Endothelial cell of umbilical vein (primary cell): ENCODE data around the gene SEMA6A. TPM values are rescaled to one million over a fixed set of nuclear protein-coding genes. Genes with fewer than 3 reads are reported as not detected.

Experiments used
- BruUV-seq: library from RNA; stranded (reverse); fragments of 400-500 nt; replicated peaks from 2 replicates; lab custom pipeline; 2021; lab: Mats Ljungman, UMichigan
- CTCF ChIA-PET: fragments of 300-600, 350-600 bp; sonication (Branson Sonifier 250); formaldehyde crosslinking; loops from one replicate; lab custom pipeline; 2021; ENCODE audit warnings: antibody characterized with exemption, inconsistent platforms; lab: Charles Lee
- POLR2A ChIA-PET: fragments of 300-600, 350-600 bp; sonication (Branson Sonifier 250); formaldehyde crosslinking; loops from one replicate; lab custom pipeline; 2021; ENCODE audit warnings: antibody characterized with exemption, inconsistent platforms; lab: Charles Lee
- DNase-seq: peaks from one replicate; pipeline ENCODE4 v3.0.0-alpha.2; 2011; ENCODE audit warnings: low read depth, low spot score
- FAIRE-seq: peaks from 2 replicates; lab custom pipeline; 2011; peaks lifted over from hg19 to GRCh38; lab: Jason Lieb, UNC
- H2AFZ ChIP-seq: 2 replicates; pipeline ENCODE4 v1.6.0; 2012; ENCODE audit warnings: low read depth, low read length, control low read depth, inconsistent platforms
- H3K27ac ChIP-seq: 2 replicates; pipeline ENCODE4 v1.5.1; 2011; ENCODE audit warnings: low read depth, mild to moderate bottlenecking, control low read depth, low read length, moderate library complexity; ENCODE audit not compliant: insufficient read depth
- H3K27me3 ChIP-seq, 2 experiments: 2 replicates each; pipeline versions ENCODE4 v1.6.0 to v1.6.1; 2011; ENCODE audit warnings: low read length in 2 of 2, mixed read lengths in 1 of 2; ENCODE audit not compliant: control insufficient read depth in 2 of 2, insufficient read depth in 2 of 2
- H3K36me3 ChIP-seq, 2 experiments: 2 replicates in 1 of 2; 3 replicates in 1 of 2; pipeline ENCODE4 v1.5.1; 2011; ENCODE audit warnings: low read length in 2 of 2, mild to moderate bottlenecking in 1 of 2, moderate library complexity in 1 of 2; ENCODE audit not compliant: control insufficient read depth in 2 of 2, insufficient read depth in 2 of 2; ENCODE audit errors: extremely low read depth in 1 of 2
- H3K4me1 ChIP-seq: 3 replicates; pipeline ENCODE4 v1.5.1; 2011; ENCODE audit warnings: mild to moderate bottlenecking, low read length; ENCODE audit not compliant: control insufficient read depth, insufficient read depth; ENCODE audit errors: extremely low read depth
- H3K4me2 ChIP-seq: 2 replicates; pipeline ENCODE4 v1.6.1; 2011; ENCODE audit warnings: low read length, control low read depth, mixed read lengths; ENCODE audit not compliant: insufficient read depth
- H3K4me3 ChIP-seq, 3 experiments: fragments of 200-600 bp in 1 of 3; sonication (generic), shearing (Covaris generic) in 1 of 3; replicated peaks in 1 of 3; 2 replicates each; pipeline ENCODE4 v1.5.1; 2011 to 2016; ENCODE audit warnings: control low read depth in 3 of 3, low read length in 3 of 3, mild to moderate bottlenecking in 2 of 3, inconsistent platforms in 1 of 3, low read depth in 1 of 3, moderate library complexity in 1 of 3; ENCODE audit not compliant: insufficient read depth in 1 of 3
- H3K79me2 ChIP-seq: 2 replicates; pipeline ENCODE4 v1.6.0; 2012; ENCODE audit warnings: low read length, inconsistent platforms; ENCODE audit not compliant: control insufficient read depth, insufficient read depth
- H3K9ac ChIP-seq: replicated peaks from 2 replicates; pipeline ENCODE3; 2011; ENCODE audit warnings: low read length, control low read depth; ENCODE audit not compliant: insufficient read depth; ENCODE audit errors: extremely low read depth
- H3K9me1 ChIP-seq: replicated peaks from 3 replicates; pipeline ENCODE4 v1.6.0; 2011; ENCODE audit warnings: mild to moderate bottlenecking, low read length; ENCODE audit not compliant: control insufficient read depth, insufficient read depth; ENCODE audit errors: extremely low read depth
- H3K9me3 ChIP-seq: replicated peaks from 2 replicates; pipeline ENCODE4 v1.5.1; 2012; ENCODE audit warnings: low read length, inconsistent platforms; ENCODE audit not compliant: control insufficient read depth, insufficient read depth
- H4K20me1 ChIP-seq: replicated peaks from 2 replicates; pipeline ENCODE3; 2011; ENCODE audit warnings: mild to moderate bottlenecking, low read length; ENCODE audit not compliant: control insufficient read depth, insufficient read depth; ENCODE audit errors: extremely low read depth
- CTCF ChIP-seq, 2 donors: IDR thresholded peaks; 1 replicate in 1 of 2; 2 replicates in 1 of 2; pipeline ENCODE4 v1.5.1; 2011; ENCODE audit warnings: low read length in 2 of 2, mild to moderate bottlenecking in 2 of 2, moderate library complexity in 2 of 2, control low read depth in 1 of 2, inconsistent platforms in 1 of 2, low read depth in 1 of 2; ENCODE audit not compliant: insufficient read depth in 1 of 2; ENCODE audit errors: extremely low read depth in 1 of 2
- EZH2 ChIP-seq: IDR thresholded peaks from 2 replicates; pipeline ENCODE4 v1.6.1; 2012; ENCODE audit warnings: borderline replicate concordance, low read depth, mild to moderate bottlenecking, moderate library complexity, low read length, inconsistent platforms; ENCODE audit not compliant: severe bottlenecking
- FOS ChIP-seq: IDR thresholded peaks from 2 replicates; pipeline ENCODE4 v1.6.1; 2011; ENCODE audit warnings: mild to moderate bottlenecking, low read length, moderate library complexity, borderline replicate concordance; ENCODE audit not compliant: insufficient read depth
- MYC ChIP-seq: IDR thresholded peaks from one replicate; pipeline ENCODE4 v1.6.1; 2011; ENCODE audit warnings: mild to moderate bottlenecking, low read depth, low read length
- dilution Hi-C: fragments of 300-500 bp; cut with MboI; formaldehyde crosslinking; loops from one replicate; pipeline ENCODE4 v1.15.0; 2019; ENCODE audit warnings: low sequenced_read_pairs; ENCODE audit not compliant: extremely low pct_ligation_motif_present
- intact Hi-C: fragments of 100-400 bp; cut with micrococcal nuclease; formaldehyde crosslinking; loops from one replicate; pipeline ENCODE4 v1.10.0; 2022
- polyA plus RNA-seq, 4 experiments: library from polyadenylated mRNA; depleted of rRNA in 3 of 4; stranded (reverse) in 3 of 4; unstranded in 1 of 4; fragments of >200 nt; gene quantifications; 2 replicates each; pipeline versions ENCODE4 v1.2.1 to v1.2.3, GENCODE V29; 2011 to 2012; ENCODE audit warnings: missing spikeins in 1 of 4
- total RNA-seq: library from RNA; stranded (reverse); gene quantifications from 2 replicates; pipeline ENCODE4 v1.2.3, GENCODE V29; 2021

SEMA6A gene
- total and polyA plus RNA-seq, 2 donors (not counting 3 experiments of a cell fraction or from before 2014, with no cell fraction given), result 0.43 to 1.5 TPM

GRCh38 chr5:116497631-116498030 lies 77.0 kb downstream of the SEMA6A start:
- no TSS peak for BruUV-seq
- no peaks in the 10 kb centered on the region for H3K9me3 ChIP-seq
- no peaks in the 10 kb centered on the region for H3K9me1 ChIP-seq
- no peak overlapping the region for H3K4me2 ChIP-seq
- no peak for FAIRE-seq
- intact Hi-C loops (no loop called here), dilution Hi-C loops (no loop called here)
- CTCF ChIA-PET, result interaction anchor here (0.9 to 1.3 kb wide), 4 partner anchors 18 to 359 kb away, joined by 3 to 6 read pairs (median 3); no protein-coding TSS in a partner anchor
- no peak overlapping the region for H3K9ac ChIP-seq
- no peak overlapping the region for H3K27ac ChIP-seq
- H3K4me3 ChIP-seq, result no peak overlapping the region
- no peaks in the 10 kb centered on the region for H3K36me3 ChIP-seq
- H3K79me2 ChIP-seq, result no peaks in the 10 kb centered on the region
- POLR2A ChIA-PET, result no interaction called here
- no peaks in the 10 kb centered on the region for H3K27me3 ChIP-seq
- H2AFZ ChIP-seq, result no peak overlapping the region
- H4K20me1 ChIP-seq, result no peaks in the 10 kb centered on the region
- TF ChIP-seq FOS (no peak), MYC (no peak), EZH2 (no peak)
- DNase-seq, result no peak
- H3K4me1 ChIP-seq, result no peaks in the 10 kb centered on the region

- Histone ChIP-seq H3K27me3 (no peaks in the 10 kb centered on the region), H3K4me1 (no peaks in the 10 kb centered on the region), H4K20me1 (no peaks in the 10 kb centered on the region), H3K36me3 (no peaks in the 10 kb centered on the region), H3K27ac (no peak overlapping the region), H3K9me1 (no peaks in the 10 kb centered on the region), H3K9me3 (no peaks in the 10 kb centered on the region), H3K4me2 (no peak overlapping the region), H2AFZ (no peak overlapping the region), H3K79me2 (no peaks in the 10 kb centered on the region), H3K4me3 (no peak overlapping the region), H3K9ac (no peak overlapping the region)
- DNase-seq (no peak), FAIRE-seq (no peak)
- TF ChIP-seq CTCF (IDR thresholded peaks at IDR 0.05; ENCODE audit: extremely low read depth in 1 of 2, insufficient read depth in 1 of 2, low read depth in 1 of 2, low read length in 2 of 2), result no peak
- intact Hi-C loops (no loop called here), dilution Hi-C loops (no loop called here)
- ChIA-PET CTCF (no interaction called here), POLR2A (no interaction called here)
- BruUV-seq, result no TSS peak
These were observed 78.8 kb downstream of the SEMA6A start for GRCh38 chr5:116495786-116496357.
